Stimulated activated CD8-positive, alpha-beta memory T cell treated with anti-CD3 and anti-CD28 coated beads, Interleukin-12 subunit alpha, Interleukin-12 subunit beta, amount 100 ng/mL, for 1 hour (primary cell): ENCODE data around the gene EEIG2.
"Not testable (repeated sequence)": the region's sequence is repeated elsewhere in the genome, so short reads cannot be mapped to it uniquely, and the experiment has no call there.

ENCODE experiments used
- DNase-seq: peaks from one replicate; pipeline ENCODE4 v3.0.0-alpha.2; 2020; ENCODE audit warnings: low read depth

The EEIG2 gene

GRCh38 chr1:108559215-108560186, at the start of gene EEIG2:
TSS of gene EEIG2 (plus strand) at chr1:108560100. CDS start at chr1:108560429, 329 bp downstream.
- peak; percentile 79 for DNase-seq

GRCh38 chr1:108511764-108512163, 48.1 kb upstream of the EEIG2 start:
- no peak for DNase-seq

- no peak for DNase-seq
Measured at GRCh38 chr1:108512239-108513043, 47.5 kb upstream of the EEIG2 start.

GRCh38 chr1:108513044-108513415, 46.9 kb upstream of the EEIG2 start:
- no peak for DNase-seq

GRCh38 chr1:108513914-108514313, 46.0 kb upstream of the EEIG2 start:
- not testable (repeated sequence) for DNase-seq

- not testable (repeated sequence) for DNase-seq
Measured at GRCh38 chr1:108517301-108517897, 42.5 kb upstream of the EEIG2 start.

- no peak for DNase-seq
Measured at GRCh38 chr1:108521990-108522393, 37.9 kb upstream of the EEIG2 start.

GRCh38 chr1:108523829-108524228, 36.1 kb upstream of the EEIG2 start:
- DNase-seq = no peak

GRCh38 chr1:108524676-108525075, 35.2 kb upstream of the EEIG2 start:
- no peak for DNase-seq

GRCh38 chr1:108527135-108527534, 32.8 kb upstream of the EEIG2 start:
- no peak for DNase-seq

- no peak for DNase-seq
Measured at GRCh38 chr1:108527837-108528236, 32.1 kb upstream of the EEIG2 start.

- DNase-seq = no peak
Measured at GRCh38 chr1:108531444-108531843, 28.5 kb upstream of the EEIG2 start.

GRCh38 chr1:108532730-108533129, 27.2 kb upstream of the EEIG2 start:
- DNase-seq = no peak

GRCh38 chr1:108533351-108534083, 26.4 kb upstream of the EEIG2 start:
- DNase-seq = no peak

- no peak for DNase-seq
Measured at GRCh38 chr1:108534759-108535158, 25.1 kb upstream of the EEIG2 start.

GRCh38 chr1:108535315-108535897, 24.5 kb upstream of the EEIG2 start:
- DNase-seq = not testable (repeated sequence)

- DNase-seq = not testable (repeated sequence)
Measured at GRCh38 chr1:108536021-108536420, 23.9 kb upstream of the EEIG2 start.

GRCh38 chr1:108536791-108537190, 23.1 kb upstream of the EEIG2 start:
- DNase-seq = not testable (repeated sequence)

GRCh38 chr1:108537976-108538375, 21.9 kb upstream of the EEIG2 start:
- no peak for DNase-seq

- no peak for DNase-seq
Measured at GRCh38 chr1:108540977-108541376, 18.9 kb upstream of the EEIG2 start.

GRCh38 chr1:108541861-108542260, 18.0 kb upstream of the EEIG2 start:
- DNase-seq = no peak
